Mucosa of descending colon (tissue), 3 donors: Measurements from ENCODE around the gene FIGLA. TPM values are rescaled to one million over a fixed set of nuclear protein-coding genes. Genes with fewer than 3 reads are reported as not detected.

Source experiments
- ATAC-seq: fragments of 200-7000 bp; cut with Tn5 transposase; one replicate; pipeline ENCODE4 v1.9.1; 2020; ENCODE audit warnings: mild to moderate bottlenecking, moderate library complexity
- DNase-seq, 3 donors: peaks; one replicate each; pipeline ENCODE4 v3.0.0-alpha.2; 2020
- H3K36me3 ChIP-seq: fragments of 200-600 bp; one replicate; pipeline ENCODE4 v1.8.0; 2021; ENCODE audit warnings: low read depth, mild to moderate bottlenecking
- H3K4me1 ChIP-seq: fragments of 200-600 bp; one replicate; pipeline ENCODE4 v1.8.0; 2021; ENCODE audit warnings: low read depth, mild to moderate bottlenecking
- H3K4me3 ChIP-seq: fragments of 200-600 bp; one replicate; pipeline ENCODE4 v1.8.0; 2021; ENCODE audit warnings: mild to moderate bottlenecking
- H3K9me3 ChIP-seq: fragments of 200-600 bp; one replicate; pipeline ENCODE4 v1.8.0; 2021; ENCODE audit warnings: mild to moderate bottlenecking
- CTCF ChIP-seq: fragments of 200-600 bp; IDR thresholded peaks from one replicate; pipeline ENCODE4 v1.8.0; 2022; ENCODE audit warnings: antibody characterized with exemption, mild to moderate bottlenecking
- intact Hi-C, 2 donors: fragments of 100-400 bp; cut with DNase I in 1 of 2; cut with micrococcal nuclease in 1 of 2; formaldehyde crosslinking; loops; one replicate each; pipeline versions ENCODE4 v1.11.0 to v1.11.1; 2022; cut with DNase I, micrococcal nuclease
- total RNA-seq, 3 donors: library from RNA; stranded (reverse); fragmentation: NEBNext Ultra II Directional in 2 of 3; extraction: Animal tissue kit (Norgen Biotek cat#: 25700) in 2 of 3; gene quantifications; one replicate each; pipeline versions ENCODE4 v1.2.1 to v1.2.4, GENCODE V29; 2021 to 2023
- donor health status: DM: no; HTN: no; CAD: no; lungs with moderate emphysema.
- donor health status: DM: no; HTN: no; CAD: no.
- donor health status: DM: no; HTN: yes; CAD: no.

Gene FIGLA
- total RNA-seq, 3 donors from 2014 or later: not detected

- no peak for TF ChIP-seq CTCF
- ATAC-seq: no peak
- intact Hi-C loops: no loop called here
Measured at GRCh38 chr2:70828914-70829824, 38.7 kb upstream of the FIGLA start.

GRCh38 chr2:70828115-70828514, 37.7 kb upstream of the FIGLA start:
- H3K4me1 ChIP-seq: no peaks in the 10 kb centered on the region
- ATAC-seq (no peak), DNase-seq (no peak)
- TF ChIP-seq CTCF: no peak
- intact Hi-C loops: no loop called here
- H3K36me3 ChIP-seq: no peaks in the 10 kb centered on the region
- H3K9me3 ChIP-seq: no peaks in the 10 kb centered on the region
- no peak overlapping the region for H3K4me3 ChIP-seq

More at GRCh38 chr2:70828914-70829824, 38.7 kb upstream of the FIGLA start:
- H3K4me1 ChIP-seq: no peaks in the 10 kb centered on the region
- H3K9me3 ChIP-seq: no peaks in the 10 kb centered on the region
- no peaks in the 10 kb centered on the region for H3K36me3 ChIP-seq
- no peak overlapping the region for H3K4me3 ChIP-seq
- DNase-seq: no peak

- DNase-seq: no peak
- no peaks in the 10 kb centered on the region for H3K36me3 ChIP-seq
- H3K4me3 ChIP-seq: no peak overlapping the region
- no peaks in the 10 kb centered on the region for H3K9me3 ChIP-seq
- H3K4me1 ChIP-seq: no peaks in the 10 kb centered on the region
- TF ChIP-seq CTCF: no peak
- ATAC-seq: no peak
- intact Hi-C loops: no loop called here
Measured at GRCh38 chr2:70827388-70827787, 36.9 kb upstream of the FIGLA start.

- no peaks in the 10 kb centered on the region for H3K4me1 ChIP-seq
- DNase-seq (no peak), ATAC-seq (no peak)
- no peak overlapping the region for H3K4me3 ChIP-seq
- no peak for TF ChIP-seq CTCF
- no peaks in the 10 kb centered on the region for H3K36me3 ChIP-seq
- intact Hi-C loops: no loop called here
- no peaks in the 10 kb centered on the region for H3K9me3 ChIP-seq
Measured at GRCh38 chr2:70826696-70827350, 36.4 kb upstream of the FIGLA start.

- no peaks in the 10 kb centered on the region for H3K9me3 ChIP-seq
- intact Hi-C loops: no loop called here
- ATAC-seq: no peak
- H3K4me3 ChIP-seq: no peak overlapping the region
- no peaks in the 10 kb centered on the region for H3K36me3 ChIP-seq
- no peaks in the 10 kb centered on the region for H3K4me1 ChIP-seq
- DNase-seq: no peak
- TF ChIP-seq CTCF: no peak
Measured at GRCh38 chr2:70823249-70823648, 32.8 kb upstream of the FIGLA start.
